SU-DHL-6 (cell line): ENCODE results near the gene KIRREL2.

ENCODE experiments used
- H2AFZ ChIP-seq: fragments of 200-600 bp; sonication (generic); 2 replicates; pipeline ENCODE4 v1.6.1; 2014; ENCODE audit warnings: low read depth, mild to moderate bottlenecking, moderate library complexity, mixed read lengths, antibody characterized with exemption, low read length; ENCODE audit not compliant: severe bottlenecking
- H3F3A ChIP-seq: fragments of 200-600 bp; shearing (Covaris generic); 2 replicates; pipeline ENCODE4 v1.6.0; 2016; ENCODE audit warnings: antibody characterized with exemption, mild to moderate bottlenecking; ENCODE audit not compliant: insufficient read depth
- H3K27ac ChIP-seq: fragments of 200-600 bp; sonication (generic); 2 replicates; pipeline ENCODE4 v1.5.1; 2016; ENCODE audit warnings: low read depth, mild to moderate bottlenecking, low read length, moderate library complexity, mixed read lengths
- H3K27me3 ChIP-seq: fragments of 200-600 bp; sonication (generic), shearing (Covaris generic); 2 replicates; pipeline ENCODE4 v1.6.0; 2014; ENCODE audit warnings: mild to moderate bottlenecking, low read length
- H3K36me3 ChIP-seq: fragments of 200-600 bp; sonication (generic); 2 replicates; pipeline ENCODE4 v1.6.1; 2014; ENCODE audit warnings: mild to moderate bottlenecking, low read length, mixed read lengths
- H3K4me2 ChIP-seq: fragments of 300-600, 200-600 bp; shearing (Covaris generic), sonication (generic); 2 replicates; pipeline ENCODE4 v1.6.0; 2014; ENCODE audit warnings: low read length, low read depth, mild to moderate bottlenecking; ENCODE audit not compliant: poor library complexity, severe bottlenecking
- H3K4me3 ChIP-seq: fragments of 200-600 bp; sonication (generic); 2 replicates; pipeline ENCODE4 v1.5.1; 2014; ENCODE audit warnings: antibody characterized with exemption, low read length, mild to moderate bottlenecking, mixed read lengths; ENCODE audit not compliant: insufficient read depth, poor library complexity, severe bottlenecking
- H3K79me2 ChIP-seq: fragments of 200-600 bp; sonication (generic); 2 replicates; pipeline ENCODE4 v1.6.1; 2014; ENCODE audit warnings: mild to moderate bottlenecking, low read length, moderate library complexity; ENCODE audit not compliant: insufficient read depth
- H3K9ac ChIP-seq: fragments of 200-600 bp; sonication (generic); 2 replicates; pipeline ENCODE4 v1.7.0; 2014; ENCODE audit warnings: mild to moderate bottlenecking, low read length
- H3K9me2 ChIP-seq: fragments of 200-600 bp; sonication (generic); replicated peaks from 2 replicates; pipeline ENCODE4 v1.6.1; 2014; ENCODE audit warnings: low read length; ENCODE audit not compliant: insufficient read depth
- H3K9me3 ChIP-seq: fragments of 200-600 bp; sonication (generic); 2 replicates; pipeline ENCODE4 v1.6.1; 2014; ENCODE audit warnings: low read length, mixed read lengths; ENCODE audit not compliant: insufficient read depth
- H4K20me1 ChIP-seq: fragments of 200-600 bp; sonication (generic); 2 replicates; pipeline ENCODE4 v1.6.1; 2014; ENCODE audit warnings: low read depth, mild to moderate bottlenecking, antibody characterized with exemption, low read length, moderate library complexity, mixed read lengths
- EZH2phosphoT487 ChIP-seq: fragments of 200-600 bp; sonication (generic), shearing (Covaris generic); conservative IDR thresholded peaks from 2 replicates; pipeline ENCODE4 v1.6.1; 2018; ENCODE audit warnings: mild to moderate bottlenecking, antibody characterized with exemption, low read length, moderate library complexity, mixed read lengths
- TF ChIP-seq, protein P1 (sequence below): fragments of 200-600 bp; sonication (generic); IDR thresholded peaks from one replicate; pipeline ENCODE4 v1.5.1; 2017; ENCODE audit warnings: antibody characterized with exemption, mild to moderate bottlenecking, low read length, moderate library complexity; ENCODE audit not compliant: insufficient read depth, poor library complexity, severe bottlenecking

The KIRREL2 gene

DNA sequence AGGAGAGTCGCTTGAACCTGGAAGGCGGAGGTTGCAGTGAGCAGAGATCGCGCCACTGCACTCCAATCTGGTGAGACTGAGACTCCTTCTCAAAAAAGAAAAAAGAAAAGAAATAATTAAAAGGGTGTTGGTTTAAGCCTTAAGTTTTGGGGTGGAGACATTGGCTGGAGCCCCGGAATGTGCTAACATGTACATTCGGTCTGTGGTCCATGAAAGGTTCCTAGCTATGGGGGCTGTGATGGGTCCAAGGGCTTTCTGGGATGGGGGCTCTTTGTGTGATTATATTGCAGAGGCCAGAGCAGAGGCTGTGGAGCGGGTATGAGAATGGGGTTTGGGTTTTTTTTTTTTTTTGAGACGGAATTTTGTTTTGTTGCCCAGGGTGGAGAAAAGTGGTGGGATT lies 29.2 kb downstream of the KIRREL2 start:
- no peaks in the 10 kb centered on the region for H3K9me2 ChIP-seq
- H4K20me1 ChIP-seq, result no peaks in the 10 kb centered on the region

DNA sequence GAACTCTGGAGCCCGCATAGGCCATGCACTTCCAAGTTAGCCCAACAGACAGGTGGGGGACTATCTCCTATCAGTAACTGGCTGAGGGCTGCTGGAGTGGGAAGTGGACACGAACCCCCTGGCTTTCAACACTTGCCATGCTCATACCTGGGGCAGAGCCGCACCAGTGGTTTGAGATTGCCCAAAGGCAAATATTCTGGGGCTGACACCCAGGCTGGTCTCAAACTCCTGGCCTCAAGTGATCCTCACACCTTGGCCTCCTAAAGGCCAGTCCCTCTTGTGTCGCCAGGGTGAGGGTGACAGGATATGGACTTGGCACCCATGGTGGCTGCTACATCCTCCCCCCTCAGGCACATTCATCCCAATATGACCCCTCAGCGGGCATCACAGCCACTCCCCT lies 30.5 kb downstream of the KIRREL2 start:
- H3K4me3 ChIP-seq, result no peak overlapping the region
- H3F3A ChIP-seq, result peaks cover 35% of the 10 kb centered on the region; the same call in 1 of the 2 replicates
- no peaks in the 10 kb centered on the region for H4K20me1 ChIP-seq
- H3K4me2 ChIP-seq, result no peak overlapping the region
- no peaks in the 10 kb centered on the region for H3K9me3 ChIP-seq
- no peak overlapping the region for H3K27ac ChIP-seq
- no peak overlapping the region for H2AFZ ChIP-seq
- no peaks in the 10 kb centered on the region for H3K9me2 ChIP-seq
- no peak for TF ChIP-seq EZH2phosphoT487
- TF ChIP-seq, protein P1, sequence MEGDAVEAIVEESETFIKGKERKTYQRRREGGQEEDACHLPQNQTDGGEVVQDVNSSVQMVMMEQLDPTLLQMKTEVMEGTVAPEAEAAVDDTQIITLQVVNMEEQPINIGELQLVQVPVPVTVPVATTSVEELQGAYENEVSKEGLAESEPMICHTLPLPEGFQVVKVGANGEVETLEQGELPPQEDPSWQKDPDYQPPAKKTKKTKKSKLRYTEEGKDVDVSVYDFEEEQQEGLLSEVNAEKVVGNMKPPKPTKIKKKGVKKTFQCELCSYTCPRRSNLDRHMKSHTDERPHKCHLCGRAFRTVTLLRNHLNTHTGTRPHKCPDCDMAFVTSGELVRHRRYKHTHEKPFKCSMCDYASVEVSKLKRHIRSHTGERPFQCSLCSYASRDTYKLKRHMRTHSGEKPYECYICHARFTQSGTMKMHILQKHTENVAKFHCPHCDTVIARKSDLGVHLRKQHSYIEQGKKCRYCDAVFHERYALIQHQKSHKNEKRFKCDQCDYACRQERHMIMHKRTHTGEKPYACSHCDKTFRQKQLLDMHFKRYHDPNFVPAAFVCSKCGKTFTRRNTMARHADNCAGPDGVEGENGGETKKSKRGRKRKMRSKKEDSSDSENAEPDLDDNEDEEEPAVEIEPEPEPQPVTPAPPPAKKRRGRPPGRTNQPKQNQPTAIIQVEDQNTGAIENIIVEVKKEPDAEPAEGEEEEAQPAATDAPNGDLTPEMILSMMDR, result no peak
- H3K79me2 ChIP-seq, result no peaks in the 10 kb centered on the region
- no peak overlapping the region for H3K9ac ChIP-seq
- peaks cover 10% of the 10 kb centered on the region; the same call in 1 of the 2 replicates for H3K36me3 ChIP-seq
- no peaks in the 10 kb centered on the region for H3K27me3 ChIP-seq

More for the DNA sequence above, 29.2 kb downstream of the KIRREL2 start:
- Histone ChIP-seq H3K36me3 (peaks cover 5% of the 10 kb centered on the region; the same call in 1 of the 2 replicates), H2AFZ (no peak overlapping the region), H3K27me3 (no peaks in the 10 kb centered on the region), H3K9me3 (no peaks in the 10 kb centered on the region), H3K27ac (no peak overlapping the region), H3F3A (peaks cover 30% of the 10 kb centered on the region; the same call in 1 of the 2 replicates), H3K9ac (no peak overlapping the region), H3K4me2 (no peak overlapping the region), H3K4me3 (no peak overlapping the region), H3K79me2 (no peaks in the 10 kb centered on the region)
- no peak for TF ChIP-seq EZH2phosphoT487
- TF ChIP-seq, protein P1, result no peak

DNA sequence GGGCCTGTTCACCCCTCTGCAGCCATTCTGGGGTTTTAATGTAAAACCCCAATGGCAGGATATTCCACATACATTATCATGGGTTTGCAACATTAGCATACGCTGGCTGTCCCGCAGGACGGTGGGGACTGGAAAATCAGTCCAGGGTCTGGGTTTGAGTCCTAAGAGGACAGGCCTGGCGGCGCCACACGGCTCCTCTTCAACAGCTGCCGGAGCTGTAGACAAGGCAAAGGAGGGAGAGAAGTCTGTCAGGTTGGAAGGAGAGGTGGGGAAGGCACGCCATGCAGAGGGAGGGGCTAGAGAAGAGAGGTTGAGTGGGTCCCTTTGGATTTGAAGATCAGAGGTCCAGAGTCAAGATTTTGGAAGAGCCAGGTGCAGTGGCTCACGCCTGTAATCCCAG lies 31.7 kb downstream of the KIRREL2 start:
- Histone ChIP-seq H3K36me3 (peaks cover 19% of the 10 kb centered on the region; the same call in 1 of the 2 replicates), H3K9me2 (no peaks in the 10 kb centered on the region), H3F3A (peaks cover 30% of the 10 kb centered on the region; the same call in 1 of the 2 replicates), H3K9me3 (no peaks in the 10 kb centered on the region), H4K20me1 (no peaks in the 10 kb centered on the region), H3K79me2 (0 out of 2 replicates have a peak, but pooled peaks cover 3% of the 10 kb centered on the region), H2AFZ (no peak overlapping the region), H3K27me3 (no peaks in the 10 kb centered on the region), H3K4me2 (no peak overlapping the region), H3K9ac (no peak overlapping the region), H3K4me3 (no peak overlapping the region), H3K27ac (no peak overlapping the region)
- TF ChIP-seq, protein P1, result no peak
- TF ChIP-seq EZH2phosphoT487, result no peak
